Osteoblast (primary cell): ENCODE measurements around the gene ESYT2. TPM values are rescaled to one million over a fixed set of nuclear protein-coding genes. Genes with fewer than 3 reads are reported as not detected.

ENCODE experiments used
- DNase-seq: peaks from one replicate; pipeline ENCODE4 v3.0.0; 2011; ENCODE audit warnings: low spot score, mixed read lengths; ENCODE audit not compliant: insufficient read length; ENCODE audit errors: missing footprints
- H2AFZ ChIP-seq: 2 replicates; pipeline ENCODE4 v1.6.0; 2011; ENCODE audit warnings: mild to moderate bottlenecking, low read length
- H3K27ac ChIP-seq: 2 replicates; pipeline ENCODE4 v1.5.1; 2011; ENCODE audit warnings: mild to moderate bottlenecking, low read depth, low read length, moderate library complexity
- H3K27me3 ChIP-seq: 2 replicates; pipeline ENCODE4 v1.6.0; 2012; ENCODE audit warnings: mild to moderate bottlenecking, control low read depth, inconsistent platforms, low read length, moderate library complexity; ENCODE audit not compliant: insufficient read depth
- H3K36me3 ChIP-seq: 2 replicates; pipeline ENCODE4 v1.5.1; 2011; ENCODE audit warnings: mild to moderate bottlenecking, low read length, control low read depth, moderate library complexity; ENCODE audit not compliant: insufficient read depth
- H3K4me1 ChIP-seq: 2 replicates; pipeline ENCODE4 v1.5.1; 2011; ENCODE audit warnings: mild to moderate bottlenecking, low read length, control low read depth, moderate library complexity; ENCODE audit not compliant: insufficient read depth
- H3K4me2 ChIP-seq: 2 replicates; pipeline ENCODE4 v1.6.0; 2011; ENCODE audit warnings: mild to moderate bottlenecking, low read length; ENCODE audit not compliant: insufficient read depth
- H3K4me3 ChIP-seq: fragments of 200-600 bp; sonication (generic); 3 replicates; pipeline ENCODE4 v1.5.1; 2012; ENCODE audit warnings: mild to moderate bottlenecking, low read length, inconsistent platforms; ENCODE audit not compliant: insufficient read depth
- H3K79me2 ChIP-seq: 2 replicates; pipeline ENCODE4 v1.6.0; 2012; ENCODE audit warnings: mild to moderate bottlenecking, low read length, control low read depth, inconsistent platforms; ENCODE audit not compliant: insufficient read depth
- H3K9me3 ChIP-seq: 2 replicates; pipeline ENCODE4 v1.5.1; 2011; ENCODE audit warnings: low read depth, low read length, control low read depth
- H4K20me1 ChIP-seq: 2 replicates; pipeline ENCODE4 v1.6.0; 2012; ENCODE audit warnings: mild to moderate bottlenecking, low read length, control low read depth; ENCODE audit not compliant: insufficient read depth
- CTCF ChIP-seq: IDR thresholded peaks from 2 replicates; pipeline ENCODE4 v1.5.1; 2011; ENCODE audit warnings: mild to moderate bottlenecking, low read depth, low read length, moderate library complexity; ENCODE audit errors: extremely low read depth
- total RNA-seq: library from RNA; depleted of rRNA; stranded (reverse); fragments of >200 nt; gene quantifications from 2 replicates; pipeline ENCODE4 v1.2.3, GENCODE V29; 2012

ESYT2 gene
- total RNA-seq, 1 donor, result 132 TPM

- H3K4me1 ChIP-seq, result peaks cover 10% of the 10 kb centered on the region
- H3K9me3 ChIP-seq, result no peaks in the 10 kb centered on the region
- H3K4me2 ChIP-seq, result no peak overlapping the region
- H2AFZ ChIP-seq, result no peak overlapping the region
- H3K4me3 ChIP-seq, result no peak overlapping the region
- no peak overlapping the region for H3K27ac ChIP-seq
- H3K36me3 ChIP-seq, result no peaks in the 10 kb centered on the region
- no peak for TF ChIP-seq CTCF
- DNase-seq, result no peak
- no peaks in the 10 kb centered on the region for H3K27me3 ChIP-seq
- H4K20me1 ChIP-seq, result peaks cover 2% of the 10 kb centered on the region
- peaks cover 46% of the 10 kb centered on the region for H3K79me2 ChIP-seq
Measured at GRCh38 chr7:158861936-158862704, 32.8 kb upstream of the ESYT2 start.

- no peak overlapping the region for H3K4me3 ChIP-seq
- peaks cover 49% of the 10 kb centered on the region for H3K79me2 ChIP-seq
- H3K27me3 ChIP-seq, result no peaks in the 10 kb centered on the region
- DNase-seq, result no peak
- peaks cover 12% of the 10 kb centered on the region for H3K4me1 ChIP-seq
- no peak for TF ChIP-seq CTCF
- no peak overlapping the region for H3K27ac ChIP-seq
- H3K9me3 ChIP-seq, result no peaks in the 10 kb centered on the region
- H2AFZ ChIP-seq, result no peak overlapping the region
- H3K36me3 ChIP-seq, result no peaks in the 10 kb centered on the region
- no peak overlapping the region for H3K4me2 ChIP-seq
- H4K20me1 ChIP-seq, result peaks cover 2% of the 10 kb centered on the region
Measured at GRCh38 chr7:158861004-158861787, 31.9 kb upstream of the ESYT2 start.

GRCh38 chr7:158860394-158860793 lies 31.1 kb upstream of the ESYT2 start:
- Histone ChIP-seq H3K4me1 (peaks cover 12% of the 10 kb centered on the region), H3K27ac (no peak overlapping the region), H3K4me2 (no peak overlapping the region), H2AFZ (no peak overlapping the region), H4K20me1 (peaks cover 2% of the 10 kb centered on the region), H3K27me3 (no peaks in the 10 kb centered on the region), H3K79me2 (peaks cover 43% of the 10 kb centered on the region), H3K4me3 (no peak overlapping the region), H3K36me3 (no peaks in the 10 kb centered on the region), H3K9me3 (no peaks in the 10 kb centered on the region)
- no peak for TF ChIP-seq CTCF
- no peak for DNase-seq
